Fibroblast of mammary gland (primary cell): ENCODE results near the gene TUBB4B.
A peak's percentile ranks its signal among the peaks of the same experiment; 100 is the strongest.

ENCODE experiments used
- DNase-seq: peaks from one replicate; pipeline ENCODE4 v3.0.0-alpha.2; 2010; ENCODE audit warnings: low read depth
- H3K4me3 ChIP-seq: 2 replicates; pipeline ENCODE4 v1.5.1; 2011; ENCODE audit warnings: low read depth, mild to moderate bottlenecking, low read length, moderate library complexity; ENCODE audit not compliant: control insufficient read depth
- TF ChIP-seq, protein P1 (sequence below): conservative IDR thresholded peaks from 2 replicates; pipeline ENCODE4 v1.5.1; 2011; ENCODE audit warnings: low read depth, low read length, inconsistent platforms; ENCODE audit not compliant: control insufficient read depth, insufficient read depth

Gene TUBB4B

DNA sequence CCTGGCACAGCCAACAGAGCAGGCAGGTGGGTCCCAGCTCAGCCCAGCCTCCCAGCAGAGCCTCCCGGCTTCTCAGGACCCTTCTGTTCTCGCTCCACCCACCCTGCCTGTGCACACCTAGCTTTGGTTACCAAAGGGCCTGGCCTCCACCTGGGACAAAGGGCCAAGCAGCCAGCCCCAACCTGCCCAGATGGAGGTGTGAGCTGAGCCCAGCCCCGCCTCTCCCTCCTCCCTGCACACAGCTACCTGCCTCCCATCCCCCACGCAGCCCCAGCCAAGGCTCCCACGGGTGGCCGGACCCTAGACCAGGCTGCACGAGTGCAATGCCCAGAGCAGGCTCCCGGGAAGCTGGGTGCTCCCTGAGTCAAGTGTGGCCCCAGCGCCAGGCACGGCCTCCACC lies 46.2 kb upstream of the TUBB4B start:
- DNase-seq: no peak
- no peak overlapping the region for H3K4me3 ChIP-seq
- TF ChIP-seq, protein P1, sequence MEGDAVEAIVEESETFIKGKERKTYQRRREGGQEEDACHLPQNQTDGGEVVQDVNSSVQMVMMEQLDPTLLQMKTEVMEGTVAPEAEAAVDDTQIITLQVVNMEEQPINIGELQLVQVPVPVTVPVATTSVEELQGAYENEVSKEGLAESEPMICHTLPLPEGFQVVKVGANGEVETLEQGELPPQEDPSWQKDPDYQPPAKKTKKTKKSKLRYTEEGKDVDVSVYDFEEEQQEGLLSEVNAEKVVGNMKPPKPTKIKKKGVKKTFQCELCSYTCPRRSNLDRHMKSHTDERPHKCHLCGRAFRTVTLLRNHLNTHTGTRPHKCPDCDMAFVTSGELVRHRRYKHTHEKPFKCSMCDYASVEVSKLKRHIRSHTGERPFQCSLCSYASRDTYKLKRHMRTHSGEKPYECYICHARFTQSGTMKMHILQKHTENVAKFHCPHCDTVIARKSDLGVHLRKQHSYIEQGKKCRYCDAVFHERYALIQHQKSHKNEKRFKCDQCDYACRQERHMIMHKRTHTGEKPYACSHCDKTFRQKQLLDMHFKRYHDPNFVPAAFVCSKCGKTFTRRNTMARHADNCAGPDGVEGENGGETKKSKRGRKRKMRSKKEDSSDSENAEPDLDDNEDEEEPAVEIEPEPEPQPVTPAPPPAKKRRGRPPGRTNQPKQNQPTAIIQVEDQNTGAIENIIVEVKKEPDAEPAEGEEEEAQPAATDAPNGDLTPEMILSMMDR: no peak

DNA sequence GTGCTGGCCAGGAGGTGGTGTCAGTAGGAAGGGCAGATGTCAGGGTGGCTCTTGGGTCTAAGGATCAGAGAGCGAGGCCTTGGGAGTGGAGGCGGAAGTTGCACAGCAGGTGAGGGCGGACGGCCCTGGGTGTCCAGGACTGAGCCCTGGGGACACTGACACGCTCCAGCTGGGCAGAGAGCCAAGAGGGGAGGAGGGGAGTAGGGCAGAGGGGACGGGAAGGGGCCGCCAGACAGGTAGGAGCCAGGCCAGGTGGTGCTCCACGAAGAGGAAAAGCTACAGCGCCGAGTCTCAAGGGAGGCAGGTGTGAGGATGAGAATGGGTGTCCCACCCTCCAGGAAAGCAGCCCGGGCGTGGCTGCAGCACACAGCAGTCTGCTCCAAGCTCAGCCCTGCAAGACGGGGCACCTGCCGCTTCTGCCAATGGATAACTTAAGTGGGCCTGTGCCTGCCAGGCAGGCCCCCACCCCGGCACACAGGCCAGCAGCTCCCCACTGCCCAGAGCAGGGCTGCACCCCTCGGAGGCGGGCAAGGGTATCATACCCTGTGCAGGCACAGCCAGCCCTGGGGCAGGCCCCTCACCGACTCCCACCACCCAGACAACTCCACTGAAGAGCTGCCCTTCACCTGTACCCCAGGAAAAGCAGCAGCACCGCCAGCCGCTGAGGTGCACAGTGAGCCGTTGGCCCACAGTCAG lies 45.4 kb upstream of the TUBB4B start:
- H3K4me3 ChIP-seq: no peak overlapping the region
- no peak for DNase-seq

DNA sequence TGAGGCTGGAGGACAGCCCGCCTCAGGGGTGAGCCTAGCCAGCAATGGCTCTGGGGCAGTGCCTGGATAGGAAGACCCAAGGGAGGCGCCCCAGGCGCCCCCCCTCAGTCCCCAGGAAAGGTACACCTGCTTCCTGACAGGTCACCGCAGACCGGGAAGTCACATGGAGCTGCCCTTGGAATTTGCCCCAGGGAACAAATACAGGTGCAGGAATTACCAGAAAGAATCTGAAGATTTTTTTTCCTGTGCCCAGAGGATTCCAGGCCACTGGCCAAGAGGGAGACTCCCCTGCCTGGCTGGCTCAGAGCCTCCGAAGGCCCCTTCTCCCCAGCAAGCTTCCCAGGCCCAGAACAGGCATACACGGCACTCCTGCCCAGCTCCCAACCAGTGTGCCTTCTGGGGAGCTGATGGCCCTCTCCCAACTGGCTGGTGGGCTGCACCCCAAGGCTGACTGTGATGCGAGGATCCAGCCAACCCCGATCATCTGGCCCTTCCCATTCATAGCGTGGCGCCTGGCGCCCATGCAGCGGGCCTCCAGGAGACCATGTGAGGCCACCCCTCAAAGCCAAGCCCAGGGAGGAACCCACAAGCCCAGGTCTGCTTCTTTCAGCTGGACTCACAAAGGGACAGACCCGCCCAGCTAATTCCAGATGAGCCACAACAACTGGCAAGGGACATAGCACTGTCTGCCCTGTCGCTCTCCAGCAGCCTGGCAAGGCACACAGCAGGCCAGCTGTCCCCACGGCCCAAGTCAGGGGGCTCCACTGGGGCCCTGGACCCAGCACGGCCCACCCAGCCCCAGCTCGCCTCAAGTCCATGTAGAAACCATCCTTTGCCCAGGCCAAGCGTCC lies 42.8 kb upstream of the TUBB4B start:
- no peak overlapping the region for H3K4me3 ChIP-seq
- TF ChIP-seq, protein P1: no peak
- no peak for DNase-seq

More for the DNA sequence above, 45.4 kb upstream of the TUBB4B start:
- TF ChIP-seq, protein P1: no peak

DNA sequence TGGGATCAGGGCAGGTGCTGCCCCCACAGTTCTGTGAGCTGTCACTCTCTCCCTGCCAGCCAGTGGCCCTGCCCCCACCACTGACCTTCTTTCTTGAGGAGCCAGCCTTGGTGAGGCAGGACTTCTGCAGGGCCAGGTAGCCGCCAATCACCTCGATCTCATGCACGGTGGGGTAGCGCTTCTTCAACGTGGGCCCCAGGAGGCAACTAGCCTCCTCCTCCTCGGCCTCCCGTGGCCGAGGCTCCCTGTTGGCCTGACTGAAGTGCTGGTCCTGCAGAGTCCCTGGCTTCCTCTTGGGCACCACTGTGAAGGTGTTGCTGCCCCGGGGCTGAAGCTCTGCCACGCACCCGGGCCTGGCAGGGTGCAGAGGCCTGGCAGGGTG lies 42.2 kb upstream of the TUBB4B start:
- DNase-seq: no peak
- peak overlapping the region; percentile 42 for H3K4me3 ChIP-seq
- TF ChIP-seq, protein P1: no peak

DNA sequence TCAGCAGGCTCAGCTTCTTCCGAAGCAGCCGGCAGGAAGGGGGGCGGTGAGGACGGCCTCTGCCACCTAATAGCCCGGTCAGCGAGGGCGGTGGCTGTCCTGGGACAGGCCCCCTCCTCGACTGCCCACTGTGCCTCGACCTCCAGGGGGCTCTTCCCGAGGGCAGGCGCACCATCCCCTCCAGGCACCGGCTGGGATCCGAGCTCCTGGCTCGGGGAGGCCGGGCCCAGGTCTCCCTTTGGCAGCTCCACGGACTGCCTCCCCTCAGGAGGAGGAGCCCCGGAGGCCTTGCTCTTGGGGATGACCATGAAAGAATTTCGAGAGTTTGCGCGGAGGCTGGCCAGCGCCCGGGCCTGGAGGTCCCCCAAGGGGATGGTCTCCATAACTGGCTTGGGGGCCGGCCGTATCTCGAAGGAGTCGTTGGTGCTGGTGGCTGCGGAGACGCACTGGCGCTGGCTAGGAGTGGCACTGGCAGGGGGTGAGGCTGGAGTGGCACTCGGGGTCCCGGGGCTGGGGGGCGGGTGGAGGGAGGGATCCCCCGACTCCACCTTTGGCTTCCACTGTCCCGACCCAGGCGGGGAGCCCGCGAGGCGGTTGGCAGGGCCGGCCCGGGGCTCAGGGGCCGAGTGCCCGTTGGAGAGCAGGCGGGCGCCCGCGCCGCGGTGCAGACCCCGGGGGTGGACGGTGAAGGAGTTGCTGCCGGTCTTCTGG lies 41.5 kb upstream of the TUBB4B start:
- DNase-seq: no peak
- H3K4me3 ChIP-seq: peak overlapping the region; percentile 42
- TF ChIP-seq, protein P1: no peak

DNA sequence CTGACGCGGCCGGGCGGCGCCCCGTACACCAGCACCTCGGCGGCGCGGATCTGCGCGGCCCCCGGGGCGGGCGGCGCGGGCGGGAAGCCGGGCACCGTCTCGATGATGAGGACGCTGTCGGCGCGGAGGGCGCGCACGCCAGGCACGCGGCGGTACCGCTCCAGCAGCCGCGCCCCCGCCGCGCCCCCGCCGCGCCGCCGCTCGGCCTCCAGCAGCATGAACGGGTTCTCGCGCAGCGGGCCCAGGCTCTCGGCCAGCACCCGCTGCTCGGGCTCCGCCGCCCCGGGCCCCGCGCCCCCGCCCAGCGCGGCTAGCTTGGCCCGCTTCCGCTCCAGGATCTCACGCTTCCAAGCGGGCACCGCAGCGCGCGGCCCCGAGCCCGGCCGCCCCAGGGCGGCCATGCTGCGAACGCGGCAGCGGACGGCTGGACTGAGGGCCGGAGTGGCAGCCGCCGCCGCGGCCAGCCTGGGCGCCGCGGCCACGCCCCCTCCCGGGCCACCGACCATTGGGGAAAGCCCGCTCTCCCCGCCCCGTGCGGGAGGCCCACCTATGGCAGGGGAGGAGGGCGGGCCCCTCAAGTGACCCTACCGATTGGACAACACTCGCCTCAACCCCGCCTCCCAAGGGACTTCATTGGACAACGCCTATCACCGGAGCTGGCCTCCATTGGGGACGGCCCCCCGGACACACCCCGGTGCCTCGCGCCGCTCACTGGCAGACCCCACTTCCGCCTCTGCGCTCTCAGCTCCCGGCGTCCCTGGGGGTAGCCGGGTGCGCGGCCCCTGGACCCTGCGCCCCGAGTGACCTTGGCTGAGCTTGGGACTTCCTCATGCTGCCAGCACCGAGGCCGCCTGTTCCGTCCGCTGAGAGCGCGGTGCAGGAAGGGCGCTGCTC lies 40.5 kb upstream of the TUBB4B start, which contains the start of gene TPRN:
TSS of gene TPRN (minus strand) at position 431 of the 894 bp plus-strand sequence. CDS start at position 401, 30 bp downstream.
- peak within 1 kb of the TSS; percentile 63 for H3K4me3 ChIP-seq
- TF ChIP-seq, protein P1: no peak
- DNase-seq: peak; percentile 99
